Fibroblast of mammary gland (primary cell): ENCODE results near the gene G0S2.

Experiments
- DNase-seq: peaks from one replicate; pipeline ENCODE4 v3.0.0-alpha.2; 2010; ENCODE audit warnings: low read depth
- H3K4me3 ChIP-seq: 2 replicates; pipeline ENCODE4 v1.5.1; 2011; ENCODE audit warnings: low read depth, mild to moderate bottlenecking, low read length, moderate library complexity; ENCODE audit not compliant: control insufficient read depth
- CTCF ChIP-seq: conservative IDR thresholded peaks from 2 replicates; pipeline ENCODE4 v1.5.1; 2011; ENCODE audit warnings: low read depth, low read length, inconsistent platforms; ENCODE audit not compliant: control insufficient read depth, insufficient read depth

Gene G0S2

GRCh38 chr1:209648931-209649776, 26.1 kb upstream of the G0S2 start:
- TF ChIP-seq CTCF, result no peak
- H3K4me3 ChIP-seq, result no peak overlapping the region
- DNase-seq, result peak; percentile 98

DNA sequence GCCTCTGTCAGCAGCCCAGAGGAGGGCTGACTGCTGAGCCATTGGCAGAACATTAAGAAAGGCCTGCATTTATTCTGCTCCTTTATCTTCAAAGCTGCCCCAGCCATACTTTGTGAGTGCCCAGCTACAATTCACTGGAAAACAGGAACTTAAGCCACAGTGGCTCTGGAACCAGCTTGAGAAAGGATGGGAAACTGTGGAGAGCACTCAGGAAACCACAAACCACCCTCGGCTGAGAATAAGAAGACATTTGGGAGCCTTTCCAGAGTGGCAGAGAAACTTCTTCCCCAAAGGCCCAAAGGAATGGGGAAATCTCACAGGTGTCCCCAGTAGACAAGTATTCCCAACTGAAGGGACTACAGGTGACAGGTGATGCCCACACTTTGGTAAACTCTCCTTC, 24.8 kb upstream of the G0S2 start:
- DNase-seq, result no peak

DNA sequence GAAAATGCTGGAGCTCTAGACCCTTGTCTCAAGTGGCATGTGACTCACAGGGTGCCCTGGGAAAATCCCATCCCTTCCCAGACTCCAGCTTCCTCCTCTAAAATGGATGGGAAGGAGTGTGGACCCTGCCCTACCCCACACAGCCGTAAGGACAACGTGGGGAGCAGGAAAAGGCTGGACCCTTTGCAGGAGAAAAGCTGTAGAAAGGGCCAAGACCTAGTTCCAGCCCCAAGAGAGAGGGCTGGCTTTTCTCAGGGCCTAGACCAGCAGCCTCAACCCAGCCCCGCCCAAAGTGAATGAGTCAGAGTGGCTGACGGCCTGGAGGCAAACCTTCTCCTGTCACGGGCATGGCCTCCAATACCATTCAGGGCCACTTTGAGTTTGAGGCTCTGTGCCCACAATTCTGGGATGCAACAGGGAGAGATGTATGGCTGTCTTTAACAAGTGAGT, 24.0 kb upstream of the G0S2 start:
- DNase-seq, result peak; percentile 82
- no peak for TF ChIP-seq CTCF
- no peak overlapping the region for H3K4me3 ChIP-seq

More for the DNA sequence above, 24.8 kb upstream of the G0S2 start:
- no peak overlapping the region for H3K4me3 ChIP-seq
- no peak for TF ChIP-seq CTCF

- no peak for TF ChIP-seq CTCF
- DNase-seq, result no peak
- no peak within 1 kb of the TSS for H3K4me3 ChIP-seq
Observed at GRCh38 chr1:209652121-209652735, 23.0 kb upstream of the G0S2 start, which contains the start of gene LAMB3. Gene LAMB3 (minus strand): TSS chr1:209652425. CDS start chr1:209650944, 1,481 bp downstream.

- no peak for DNase-seq
- no peak overlapping the region for H3K4me3 ChIP-seq
- no peak for TF ChIP-seq CTCF
Observed at GRCh38 chr1:209652873-209653401, 22.3 kb upstream of the G0S2 start.

DNA sequence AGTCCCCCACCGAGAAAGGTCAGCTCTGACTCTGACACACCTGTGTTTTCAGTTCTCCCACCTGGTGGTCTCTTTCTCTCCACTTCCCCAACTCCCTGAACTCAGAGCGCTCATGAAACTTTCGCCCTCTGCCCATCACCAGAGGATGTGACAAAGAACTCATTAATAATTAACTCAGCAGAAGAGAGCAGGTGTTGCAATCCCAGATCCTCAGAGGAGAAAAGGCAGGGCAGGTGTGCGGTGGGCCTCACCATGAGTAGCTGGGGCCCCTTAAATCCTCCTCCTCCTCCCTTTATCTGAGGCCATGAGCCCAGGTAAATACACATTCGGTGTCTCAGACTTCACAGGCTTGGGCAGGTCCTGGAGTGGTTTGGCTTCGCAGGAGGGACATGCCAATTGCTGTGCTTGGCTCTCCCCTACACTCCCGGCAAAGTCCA, 21.3 kb upstream of the G0S2 start:
- no peak for TF ChIP-seq CTCF
- H3K4me3 ChIP-seq, result no peak overlapping the region
- DNase-seq, result no peak
